Suprapubic skin (tissue), 3 donors: ENCODE data around the gene GRIA2.

Source experiments
- POLR2A ChIP-seq, 2 donors: fragments of 450-650 bp; IDR thresholded peaks; one replicate each; pipeline ENCODE4 v1.6.1; 2017; ENCODE audit warnings: antibody characterized with exemption in 2 of 2, mild to moderate bottlenecking in 2 of 2, moderate library complexity in 2 of 2
- TF ChIP-seq, protein P1 (sequence below), 2 donors: fragments of 200-600 bp in 1 of 2; fragments of 450-650 bp in 1 of 2; sonication (generic) in 1 of 2; IDR thresholded peaks; one replicate each; pipeline ENCODE4 v1.5.1; 2016 to 2019; ENCODE audit warnings: antibody characterized with exemption in 2 of 2, mild to moderate bottlenecking in 1 of 2, moderate library complexity in 1 of 2

DNA sequence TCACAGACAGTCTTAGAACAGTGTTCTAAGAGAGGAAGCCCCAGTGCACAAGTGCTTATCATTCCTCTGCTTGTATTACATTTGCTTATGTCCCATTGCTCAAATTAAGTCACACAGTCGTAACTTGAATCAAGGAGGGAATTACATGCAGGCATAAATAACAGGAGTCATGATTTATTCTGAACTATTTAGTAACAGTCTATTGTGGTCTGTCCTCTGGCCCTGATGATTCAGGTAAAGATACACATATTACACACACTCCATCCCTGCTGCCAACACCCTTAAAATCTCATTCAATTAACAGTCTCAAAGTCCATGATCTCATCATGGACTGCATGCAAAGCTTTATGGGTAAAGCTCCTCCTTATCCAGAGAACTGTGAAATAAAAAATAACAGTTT is 60.1 kb downstream of the GRIA2 start:
- TF ChIP-seq, protein P1, sequence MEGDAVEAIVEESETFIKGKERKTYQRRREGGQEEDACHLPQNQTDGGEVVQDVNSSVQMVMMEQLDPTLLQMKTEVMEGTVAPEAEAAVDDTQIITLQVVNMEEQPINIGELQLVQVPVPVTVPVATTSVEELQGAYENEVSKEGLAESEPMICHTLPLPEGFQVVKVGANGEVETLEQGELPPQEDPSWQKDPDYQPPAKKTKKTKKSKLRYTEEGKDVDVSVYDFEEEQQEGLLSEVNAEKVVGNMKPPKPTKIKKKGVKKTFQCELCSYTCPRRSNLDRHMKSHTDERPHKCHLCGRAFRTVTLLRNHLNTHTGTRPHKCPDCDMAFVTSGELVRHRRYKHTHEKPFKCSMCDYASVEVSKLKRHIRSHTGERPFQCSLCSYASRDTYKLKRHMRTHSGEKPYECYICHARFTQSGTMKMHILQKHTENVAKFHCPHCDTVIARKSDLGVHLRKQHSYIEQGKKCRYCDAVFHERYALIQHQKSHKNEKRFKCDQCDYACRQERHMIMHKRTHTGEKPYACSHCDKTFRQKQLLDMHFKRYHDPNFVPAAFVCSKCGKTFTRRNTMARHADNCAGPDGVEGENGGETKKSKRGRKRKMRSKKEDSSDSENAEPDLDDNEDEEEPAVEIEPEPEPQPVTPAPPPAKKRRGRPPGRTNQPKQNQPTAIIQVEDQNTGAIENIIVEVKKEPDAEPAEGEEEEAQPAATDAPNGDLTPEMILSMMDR (IDR thresholded peaks at IDR 0.05), result no peak
- no peak for TF ChIP-seq POLR2A (IDR thresholded peaks at IDR 0.05)
